Smooth muscle cell (in vitro differentiated cells): ENCODE data around the gene KLHL12. TPM values are rescaled to one million over a fixed set of nuclear protein-coding genes. Genes with fewer than 3 reads are reported as not detected.
A peak's percentile ranks its signal among the peaks of the same experiment; 100 is the strongest.

Experiments used
- DNase-seq: peaks from one replicate; lab custom pipeline; 2025; ENCODE audit not compliant: unreplicated experiment; lab: John Stamatoyannopoulos, UW
- H2AFZ ChIP-seq: fragments of 200-600 bp; sonication (generic); 2 replicates; pipeline ENCODE4 v1.6.0; 2016; ENCODE audit warnings: antibody characterized with exemption, low read depth, mild to moderate bottlenecking
- H3F3A ChIP-seq: fragments of 200-600 bp; sonication (generic); 2 replicates; pipeline ENCODE4 v1.6.0; 2017; ENCODE audit warnings: antibody characterized with exemption, low read depth
- H3K27ac ChIP-seq: fragments of 200-600 bp; sonication (generic); 2 replicates; pipeline ENCODE4 v1.5.1; 2016; ENCODE audit warnings: low read depth, mild to moderate bottlenecking
- H3K27me3 ChIP-seq: fragments of 200-600 bp; sonication (generic); 2 replicates; pipeline ENCODE4 v1.6.1; 2016; ENCODE audit warnings: low read depth, mild to moderate bottlenecking
- H3K36me3 ChIP-seq: fragments of 200-600 bp; sonication (generic); 2 replicates; pipeline ENCODE4 v1.5.1; 2016; ENCODE audit warnings: low read depth
- H3K4me1 ChIP-seq: fragments of 200-600 bp; sonication (generic); 2 replicates; pipeline ENCODE4 v1.5.1; 2016; ENCODE audit warnings: low read depth
- H3K4me2 ChIP-seq: fragments of 200-600 bp; sonication (generic); 2 replicates; pipeline ENCODE4 v1.6.0; 2016; ENCODE audit warnings: mild to moderate bottlenecking
- H3K4me3 ChIP-seq: fragments of 200-600 bp; sonication (generic); 2 replicates; pipeline ENCODE4 v1.5.1; 2016; ENCODE audit warnings: mild to moderate bottlenecking
- H3K79me2 ChIP-seq: fragments of 200-600 bp; sonication (generic); 2 replicates; pipeline ENCODE4 v1.6.0; 2016; ENCODE audit warnings: low read depth, mild to moderate bottlenecking
- H3K9ac ChIP-seq: fragments of 200-600 bp; sonication (generic); 2 replicates; pipeline ENCODE4 v1.6.0; 2016; ENCODE audit warnings: low read depth
- H3K9me3 ChIP-seq: fragments of 200-600 bp; sonication (generic); replicated peaks from 2 replicates; pipeline ENCODE4 v1.5.1; 2016; ENCODE audit warnings: low read depth
- H4K20me1 ChIP-seq: fragments of 200-600 bp; sonication (generic); 2 replicates; pipeline ENCODE4 v1.6.0; 2016; ENCODE audit warnings: low read depth
- CTCF ChIP-seq: fragments of 200-600 bp; sonication (generic); IDR thresholded peaks from 2 replicates; pipeline ENCODE4 v1.5.1; 2017; ENCODE audit warnings: borderline replicate concordance, mild to moderate bottlenecking, antibody characterized with exemption; ENCODE audit not compliant: insufficient read depth, poor library complexity, severe bottlenecking
- WGBS: methylation state at CpG from one replicate; pipeline ENCODE4 v1.1.7; 2016; ENCODE audit warnings: low lambda C conversion rate; 5-methylcytosine and 5-hydroxymethylcytosine counted together
- polyA plus RNA-seq: library from polyadenylated mRNA; unstranded; fragments of >200 nt; fragmentation: Nextera tagmentation; extraction: Ambion mirVana; gene quantifications from 2 replicates; pipeline ENCODE4 v1.2.1, GENCODE V29; 2016
- total RNA-seq: library from RNA; depleted of rRNA; stranded (reverse); fragments of >200 nt; gene quantifications from 2 replicates; pipeline ENCODE4 v1.2.3, GENCODE V29; 2014

KLHL12 gene
- total and polyA plus RNA-seq, 2 experiments from 2014 or later, result 19.0 to 22.7 TPM

- DNase-seq, result no peak
- Histone ChIP-seq H3K9ac (no peak overlapping the region), H3K36me3 (no peaks in the 10 kb centered on the region), H3K79me2 (no peaks in the 10 kb centered on the region), H3K27ac (no peak overlapping the region), H3K4me2 (no peak overlapping the region), H2AFZ (no peak overlapping the region), H3K4me1 (no peaks in the 10 kb centered on the region), H3K27me3 (no peaks in the 10 kb centered on the region), H3F3A (no peaks in the 10 kb centered on the region), H4K20me1 (no peaks in the 10 kb centered on the region), H3K9me3 (no peaks in the 10 kb centered on the region), H3K4me3 (no peak overlapping the region)
- no peak for TF ChIP-seq CTCF
- WGBS, result 95% methylated on average over 8 of the region's 8 CpGs
Measured at GRCh38 chr1:202854787-202855186, 72.2 kb downstream of the KLHL12 start.

GRCh38 chr1:202852163-202852904, 74.7 kb downstream of the KLHL12 start:
- H3K9ac ChIP-seq, result no peak overlapping the region
- H3K27ac ChIP-seq, result no peak overlapping the region
- no peaks in the 10 kb centered on the region for H3K27me3 ChIP-seq
- no peaks in the 10 kb centered on the region for H3K79me2 ChIP-seq
- H3K4me2 ChIP-seq, result no peak overlapping the region
- TF ChIP-seq CTCF, result peak; percentile 50
- no peaks in the 10 kb centered on the region for H3K36me3 ChIP-seq
- H3K9me3 ChIP-seq, result no peaks in the 10 kb centered on the region
- H4K20me1 ChIP-seq, result no peaks in the 10 kb centered on the region
- peak overlapping the region; percentile 23 for H2AFZ ChIP-seq
- 71% methylated on average over 15 of the region's 15 CpGs for WGBS
- no peaks in the 10 kb centered on the region for H3F3A ChIP-seq
- H3K4me3 ChIP-seq, result no peak overlapping the region
- no peaks in the 10 kb centered on the region for H3K4me1 ChIP-seq
- DNase-seq, result no peak

- no peak overlapping the region for H3K9ac ChIP-seq
- no peaks in the 10 kb centered on the region for H3K9me3 ChIP-seq
- H3K4me1 ChIP-seq, result no peaks in the 10 kb centered on the region
- H2AFZ ChIP-seq, result no peak overlapping the region
- no peaks in the 10 kb centered on the region for H3K27me3 ChIP-seq
- no peak overlapping the region for H3K27ac ChIP-seq
- H3K4me2 ChIP-seq, result no peak overlapping the region
- no peaks in the 10 kb centered on the region for H3K36me3 ChIP-seq
- H3K4me3 ChIP-seq, result no peak overlapping the region
- no peaks in the 10 kb centered on the region for H3K79me2 ChIP-seq
- TF ChIP-seq CTCF, result no peak
- no peaks in the 10 kb centered on the region for H4K20me1 ChIP-seq
- DNase-seq, result no peak
- 90% methylated on average over 7 of the region's 7 CpGs for WGBS
- no peaks in the 10 kb centered on the region for H3F3A ChIP-seq
Measured at GRCh38 chr1:202850593-202851362, 76.3 kb downstream of the KLHL12 start.

- H3K27ac ChIP-seq, result no peak overlapping the region
- no peak overlapping the region for H2AFZ ChIP-seq
- TF ChIP-seq CTCF, result no peak
- no peak overlapping the region for H3K4me2 ChIP-seq
- no peak overlapping the region for H3K9ac ChIP-seq
- no peaks in the 10 kb centered on the region for H3K4me1 ChIP-seq
- no peaks in the 10 kb centered on the region for H3K27me3 ChIP-seq
- H4K20me1 ChIP-seq, result no peaks in the 10 kb centered on the region
- H3F3A ChIP-seq, result no peaks in the 10 kb centered on the region
- 55% methylated on average over 2 of the region's 2 CpGs for WGBS
- no peaks in the 10 kb centered on the region for H3K9me3 ChIP-seq
- H3K4me3 ChIP-seq, result no peak overlapping the region
- no peaks in the 10 kb centered on the region for H3K36me3 ChIP-seq
- no peak for DNase-seq
- H3K79me2 ChIP-seq, result no peaks in the 10 kb centered on the region
Measured at GRCh38 chr1:202848191-202848542, 78.9 kb downstream of the KLHL12 start.
